WTC11 (cell line): ENCODE measurements around the gene JAKMIP1. TPM values are rescaled to one million over a fixed set of nuclear protein-coding genes. Genes with fewer than 3 reads are reported as not detected.

Experiments
- ATAC-seq: fragments of 200-7000 bp; cut with Tn5 transposase; 2 replicates; pipeline ENCODE4 v1.10.0; 2021; ENCODE audit warnings: mild to moderate bottlenecking, moderate library complexity
- CTCF ChIA-PET: fragments of 300-600 bp; sonication (Branson Sonifier 250); formaldehyde crosslinking; loops from one replicate; lab custom pipeline; 2021; ENCODE audit warnings: antibody characterized with exemption; lab: Charles Lee
- POLR2A ChIA-PET: fragments of 350-600 bp; sonication (Branson Sonifier 250); formaldehyde crosslinking; loops from one replicate; lab custom pipeline; 2021; ENCODE audit warnings: antibody characterized with exemption; lab: Charles Lee
- DNase-seq: peaks from one replicate; pipeline ENCODE4 v3.0.0; 2021; ENCODE audit warnings: low spot score
- H3K27ac Mint-ChIP-seq: 2 replicates; pipeline ENCODE4 v1.8.0; 2021; ENCODE audit warnings: mixed read lengths
- H3K27me3 Mint-ChIP-seq: 2 replicates; pipeline ENCODE4 v1.8.0; 2021; ENCODE audit warnings: low read depth, mild to moderate bottlenecking, moderate library complexity, mixed read lengths
- H3K36me3 Mint-ChIP-seq: 2 replicates; pipeline ENCODE4 v1.8.0; 2021; ENCODE audit warnings: mixed read lengths
- H3K4me1 Mint-ChIP-seq: 2 replicates; pipeline ENCODE4 v1.8.0; 2022; ENCODE audit warnings: mixed read lengths
- H3K4me3 Mint-ChIP-seq: 2 replicates; pipeline ENCODE4 v1.8.0; 2021; ENCODE audit warnings: mild to moderate bottlenecking, moderate library complexity, mixed read lengths
- H3K9me3 Mint-ChIP-seq: 2 replicates; pipeline ENCODE4 v1.8.0; 2021; ENCODE audit warnings: mixed read lengths
- ARID4B ChIP-seq: sonication (generic); formaldehyde crosslinking; IDR thresholded peaks from 2 replicates; pipeline ENCODE4 v1.8.0; 2023; ENCODE audit warnings: missing genetic modification reagents, mild to moderate bottlenecking, borderline replicate concordance
- CREB1 ChIP-seq: sonication (generic); formaldehyde crosslinking; IDR thresholded peaks from 2 replicates; pipeline ENCODE4 v1.8.0; 2023; ENCODE audit warnings: mild to moderate bottlenecking, missing genetic modification reagents
- MXD4 ChIP-seq: fragments of 250-450 bp; sonication (Bioruptor Pico); IDR thresholded peaks from 2 replicates; pipeline ENCODE4 v1.8.0; 2021; ENCODE audit warnings: mild to moderate bottlenecking, moderate library complexity, borderline replicate concordance
- MYBL2 ChIP-seq: sonication (generic); formaldehyde crosslinking; IDR thresholded peaks from 2 replicates; pipeline ENCODE4 v1.8.1; 2023; ENCODE audit warnings: mild to moderate bottlenecking, moderate library complexity, missing genetic modification reagents
- RORB ChIP-seq: fragments of 250-450 bp; sonication (Bioruptor Pico); IDR thresholded peaks from 2 replicates; pipeline ENCODE4 v1.9.0; 2021; ENCODE audit warnings: mild to moderate bottlenecking
- SP1 ChIP-seq: sonication (generic); formaldehyde crosslinking; conservative IDR thresholded peaks from 2 replicates; pipeline ENCODE4 v1.8.1; 2022; ENCODE audit warnings: missing genetic modification reagents
- ZNF138 ChIP-seq: sonication (generic); formaldehyde crosslinking; conservative IDR thresholded peaks from 2 replicates; pipeline ENCODE4 v1.8.1; 2022; ENCODE audit warnings: mild to moderate bottlenecking, moderate library complexity, missing genetic modification reagents
- ZNF317 ChIP-seq: sonication (generic); formaldehyde crosslinking; IDR thresholded peaks from 2 replicates; pipeline ENCODE4 v1.8.1; 2023; ENCODE audit warnings: low read depth, mild to moderate bottlenecking, moderate library complexity, missing genetic modification reagents, borderline replicate concordance
- ZNF416 ChIP-seq: fragments of 250-450 bp; sonication (Bioruptor Pico); IDR thresholded peaks from 2 replicates; pipeline ENCODE4 v1.9.0; 2021; ENCODE audit warnings: mild to moderate bottlenecking, inconsistent platforms
- ZNF671 ChIP-seq: fragments of 250-450 bp; sonication (Bioruptor Pico); IDR thresholded peaks from 2 replicates; pipeline ENCODE4 v1.8.0; 2021; ENCODE audit warnings: mild to moderate bottlenecking
- total RNA-seq: library from RNA; stranded (reverse); gene quantifications from 3 replicates; pipeline ENCODE4 v1.2.3, GENCODE V29; 2021
- TF ChIP-seq, protein P1 (sequence below): sonication (generic); formaldehyde crosslinking; IDR thresholded peaks from 2 replicates; pipeline ENCODE4 v1.8.1; 2023; ENCODE audit warnings: mild to moderate bottlenecking, missing genetic modification reagents, moderate library complexity
- TF ChIP-seq, protein P2 (sequence below): fragments of 200-600 bp; IDR thresholded peaks from 2 replicates; pipeline ENCODE4 v1.8.0; 2022; ENCODE audit warnings: antibody characterized with exemption
- TF ChIP-seq, protein P3 (sequence below): sonication (generic); formaldehyde crosslinking; IDR thresholded peaks from 2 replicates; pipeline ENCODE4 v1.8.1; 2022; ENCODE audit warnings: low read depth, mild to moderate bottlenecking, moderate library complexity, missing genetic modification reagents, borderline replicate concordance
- TF ChIP-seq, protein P4 (sequence below): fragments of 250-450 bp; sonication (Bioruptor Pico); IDR thresholded peaks from 2 replicates; pipeline ENCODE4 v1.9.0; 2021; ENCODE audit warnings: moderate library complexity, mild to moderate bottlenecking, inconsistent platforms, borderline replicate concordance
- TF ChIP-seq, protein P5 (sequence below): sonication (generic); formaldehyde crosslinking; IDR thresholded peaks from 2 replicates; pipeline ENCODE4 v1.8.0; 2022; ENCODE audit warnings: mild to moderate bottlenecking, missing genetic modification reagents

Gene JAKMIP1
- total RNA-seq, 1 experiment from 2014 or later = 4.0 TPM

DNA sequence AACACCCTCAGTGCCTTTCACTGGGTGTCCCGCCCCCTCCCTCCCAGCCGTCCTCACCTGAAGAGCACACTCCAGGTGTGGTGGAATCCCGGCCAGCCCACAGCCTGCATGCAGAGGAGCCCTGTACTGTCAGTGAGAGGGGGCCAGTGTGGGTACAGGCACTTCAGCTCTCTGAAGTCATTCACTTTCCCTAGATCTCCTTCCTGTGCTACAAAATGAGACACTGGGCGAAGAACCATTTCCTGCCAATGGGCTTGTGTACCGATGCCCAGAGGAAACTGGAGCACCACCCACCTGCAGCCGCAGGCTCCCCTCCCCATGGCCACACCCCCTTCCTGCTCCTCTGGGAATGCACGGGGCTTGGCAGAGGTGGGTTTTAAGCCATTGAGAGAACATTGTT lies 108.2 kb downstream of the JAKMIP1 start:
- peaks cover 39% of the 10 kb centered on the region for H3K4me1 Mint-ChIP-seq
- H3K27me3 Mint-ChIP-seq = peaks cover 46% of the 10 kb centered on the region
- peak; percentile 73 for ATAC-seq
- H3K36me3 Mint-ChIP-seq = no peaks in the 10 kb centered on the region
- CTCF ChIA-PET = interaction anchor here (1.2 kb wide), 1 partner anchor 83 kb away, joined by 3 read pairs; no protein-coding TSS in a partner anchor
- peak overlapping the region; percentile 19; the same call in 1 of the 2 replicates for H3K4me3 Mint-ChIP-seq
- TF ChIP-seq CREB1 (CRISPR knock-in tag) (no peak), RORB (no peak), SP1 (CRISPR knock-in tag) (no peak), ZNF416 (no peak), ARID4B (CRISPR knock-in tag) (no peak), MXD4 (CRISPR knock-in tag) (no peak), MYBL2 (CRISPR knock-in tag) (no peak), ZNF317 (CRISPR knock-in tag) (no peak), ZNF671 (CRISPR knock-in tag) (no peak)
- TF ChIP-seq, protein P1, sequence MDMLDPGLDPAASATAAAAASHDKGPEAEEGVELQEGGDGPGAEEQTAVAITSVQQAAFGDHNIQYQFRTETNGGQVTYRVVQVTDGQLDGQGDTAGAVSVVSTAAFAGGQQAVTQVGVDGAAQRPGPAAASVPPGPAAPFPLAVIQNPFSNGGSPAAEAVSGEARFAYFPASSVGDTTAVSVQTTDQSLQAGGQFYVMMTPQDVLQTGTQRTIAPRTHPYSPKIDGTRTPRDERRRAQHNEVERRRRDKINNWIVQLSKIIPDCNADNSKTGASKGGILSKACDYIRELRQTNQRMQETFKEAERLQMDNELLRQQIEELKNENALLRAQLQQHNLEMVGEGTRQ (CRISPR knock-in tag) = no peak
- TF ChIP-seq, protein P2, sequence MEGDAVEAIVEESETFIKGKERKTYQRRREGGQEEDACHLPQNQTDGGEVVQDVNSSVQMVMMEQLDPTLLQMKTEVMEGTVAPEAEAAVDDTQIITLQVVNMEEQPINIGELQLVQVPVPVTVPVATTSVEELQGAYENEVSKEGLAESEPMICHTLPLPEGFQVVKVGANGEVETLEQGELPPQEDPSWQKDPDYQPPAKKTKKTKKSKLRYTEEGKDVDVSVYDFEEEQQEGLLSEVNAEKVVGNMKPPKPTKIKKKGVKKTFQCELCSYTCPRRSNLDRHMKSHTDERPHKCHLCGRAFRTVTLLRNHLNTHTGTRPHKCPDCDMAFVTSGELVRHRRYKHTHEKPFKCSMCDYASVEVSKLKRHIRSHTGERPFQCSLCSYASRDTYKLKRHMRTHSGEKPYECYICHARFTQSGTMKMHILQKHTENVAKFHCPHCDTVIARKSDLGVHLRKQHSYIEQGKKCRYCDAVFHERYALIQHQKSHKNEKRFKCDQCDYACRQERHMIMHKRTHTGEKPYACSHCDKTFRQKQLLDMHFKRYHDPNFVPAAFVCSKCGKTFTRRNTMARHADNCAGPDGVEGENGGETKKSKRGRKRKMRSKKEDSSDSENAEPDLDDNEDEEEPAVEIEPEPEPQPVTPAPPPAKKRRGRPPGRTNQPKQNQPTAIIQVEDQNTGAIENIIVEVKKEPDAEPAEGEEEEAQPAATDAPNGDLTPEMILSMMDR = no peak
- TF ChIP-seq, protein P3, sequence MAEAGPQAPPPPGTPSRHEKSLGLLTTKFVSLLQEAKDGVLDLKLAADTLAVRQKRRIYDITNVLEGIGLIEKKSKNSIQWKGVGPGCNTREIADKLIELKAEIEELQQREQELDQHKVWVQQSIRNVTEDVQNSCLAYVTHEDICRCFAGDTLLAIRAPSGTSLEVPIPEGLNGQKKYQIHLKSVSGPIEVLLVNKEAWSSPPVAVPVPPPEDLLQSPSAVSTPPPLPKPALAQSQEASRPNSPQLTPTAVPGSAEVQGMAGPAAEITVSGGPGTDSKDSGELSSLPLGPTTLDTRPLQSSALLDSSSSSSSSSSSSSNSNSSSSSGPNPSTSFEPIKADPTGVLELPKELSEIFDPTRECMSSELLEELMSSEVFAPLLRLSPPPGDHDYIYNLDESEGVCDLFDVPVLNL (CRISPR knock-in tag) = no peak
- no peak overlapping the region for H3K27ac Mint-ChIP-seq
- peak; percentile 48 for DNase-seq
- H3K9me3 Mint-ChIP-seq = no peaks in the 10 kb centered on the region
- POLR2A ChIA-PET = no interaction called here

GRCh38 chr4:6090931-6091330 lies 109.4 kb downstream of the JAKMIP1 start:
- Mint-ChIP-seq H3K27ac (no peak overlapping the region), H3K4me3 (no peak overlapping the region), H3K27me3 (peaks cover 58% of the 10 kb centered on the region), H3K9me3 (no peaks in the 10 kb centered on the region), H3K36me3 (no peaks in the 10 kb centered on the region), H3K4me1 (peaks cover 41% of the 10 kb centered on the region)
- TF ChIP-seq, protein P4, sequence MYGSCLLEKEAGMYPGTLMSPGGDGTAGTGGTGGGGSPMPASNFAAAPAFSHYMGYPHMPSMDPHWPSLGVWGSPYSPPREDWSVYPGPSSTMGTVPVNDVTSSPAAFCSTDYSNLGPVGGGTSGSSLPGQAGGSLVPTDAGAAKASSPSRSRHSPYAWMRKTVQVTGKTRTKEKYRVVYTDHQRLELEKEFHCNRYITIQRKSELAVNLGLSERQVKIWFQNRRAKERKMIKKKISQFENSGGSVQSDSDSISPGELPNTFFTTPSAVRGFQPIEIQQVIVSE = no peak
- TF ChIP-seq, protein P2 = no peak
- TF ChIP-seq ZNF138 (CRISPR knock-in tag) (no peak), ZNF317 (CRISPR knock-in tag) (no peak)
- TF ChIP-seq, protein P5, sequence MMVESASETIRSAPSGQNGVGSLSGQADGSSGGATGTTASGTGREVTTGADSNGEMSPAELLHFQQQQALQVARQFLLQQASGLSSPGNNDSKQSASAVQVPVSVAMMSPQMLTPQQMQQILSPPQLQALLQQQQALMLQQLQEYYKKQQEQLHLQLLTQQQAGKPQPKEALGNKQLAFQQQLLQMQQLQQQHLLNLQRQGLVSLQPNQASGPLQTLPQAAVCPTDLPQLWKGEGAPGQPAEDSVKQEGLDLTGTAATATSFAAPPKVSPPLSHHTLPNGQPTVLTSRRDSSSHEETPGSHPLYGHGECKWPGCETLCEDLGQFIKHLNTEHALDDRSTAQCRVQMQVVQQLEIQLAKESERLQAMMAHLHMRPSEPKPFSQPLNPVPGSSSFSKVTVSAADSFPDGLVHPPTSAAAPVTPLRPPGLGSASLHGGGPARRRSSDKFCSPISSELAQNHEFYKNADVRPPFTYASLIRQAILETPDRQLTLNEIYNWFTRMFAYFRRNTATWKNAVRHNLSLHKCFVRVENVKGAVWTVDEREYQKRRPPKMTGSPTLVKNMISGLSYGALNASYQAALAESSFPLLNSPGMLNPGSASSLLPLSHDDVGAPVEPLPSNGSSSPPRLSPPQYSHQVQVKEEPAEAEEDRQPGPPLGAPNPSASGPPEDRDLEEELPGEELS (CRISPR knock-in tag) = no peak
- POLR2A ChIA-PET = no interaction called here
- no peak for ATAC-seq
- no peak for DNase-seq
- CTCF ChIA-PET = interaction anchor here (1.0 to 1.2 kb wide), 3 partner anchors 82 to 237 kb away, joined by 3 to 4 read pairs (median 4); no protein-coding TSS in a partner anchor
